Ectodermal cell (in vitro differentiated cells): ENCODE measurements around the gene ANKS1B.

Experiments used
- H3K27ac ChIP-seq: 2 replicates; pipeline ENCODE4 v1.7.0; 2013; ENCODE audit warnings: mild to moderate bottlenecking, low read depth, low read length; ENCODE audit not compliant: insufficient read depth, poor library complexity, severe bottlenecking
- H3K27me3 ChIP-seq: 2 replicates; pipeline ENCODE4 v1.7.0; 2013; ENCODE audit warnings: mild to moderate bottlenecking, low read length; ENCODE audit not compliant: insufficient read depth, control insufficient read depth, poor library complexity, severe bottlenecking
- H3K36me3 ChIP-seq: one replicate; pipeline ENCODE4 v1.7.0; 2013; ENCODE audit warnings: low read length; ENCODE audit not compliant: control insufficient read depth, insufficient read depth
- H3K4me1 ChIP-seq: one replicate; pipeline ENCODE4 v1.7.0; 2013; ENCODE audit warnings: low read length; ENCODE audit not compliant: control insufficient read depth, insufficient read depth
- H3K4me3 ChIP-seq: 2 replicates; pipeline ENCODE4 v1.7.0; 2013; ENCODE audit warnings: low read depth, low read length, control low read depth; ENCODE audit not compliant: insufficient read depth
- H3K9me3 ChIP-seq: 2 replicates; pipeline ENCODE4 v1.7.0; 2013; ENCODE audit warnings: mild to moderate bottlenecking, low read length, moderate library complexity; ENCODE audit not compliant: control insufficient read depth
- WGBS, 2 experiments: methylation state at CpG; one replicate each; pipeline ENCODE4 v1.1.7; 2013; ENCODE audit warnings: missing lambda C conversion rate in 2 of 2; 5-methylcytosine and 5-hydroxymethylcytosine counted together

ANKS1B gene

GRCh38 chr12:99974146-99974545, 10.6 kb downstream of the ANKS1B start:
- Histone ChIP-seq H3K4me1 (no peaks in the 10 kb centered on the region), H3K27me3 (no peaks in the 10 kb centered on the region), H3K4me3 (no peak overlapping the region), H3K9me3 (no peaks in the 10 kb centered on the region), H3K36me3 (no peaks in the 10 kb centered on the region), H3K27ac (no peak overlapping the region)
- WGBS, 2 experiments: 100% methylated on average over 1 of the region's 2 CpGs; no CpG with 5 or more reads in 1 of the 2 experiments

- H3K4me3 ChIP-seq: no peak overlapping the region
- no peaks in the 10 kb centered on the region for H3K9me3 ChIP-seq
- 80 to 92% methylated on average over 2 of the region's 2 CpGs for WGBS, 2 experiments
- no peaks in the 10 kb centered on the region for H3K27me3 ChIP-seq
- H3K27ac ChIP-seq: no peak overlapping the region
- no peaks in the 10 kb centered on the region for H3K4me1 ChIP-seq
- H3K36me3 ChIP-seq: no peaks in the 10 kb centered on the region
Measured at GRCh38 chr12:99966429-99966828, 18.3 kb downstream of the ANKS1B start.

GRCh38 chr12:99960311-99960710, 24.4 kb downstream of the ANKS1B start:
- WGBS, 2 experiments: 64 to 95% methylated on average over 2 of the region's 3 CpGs
- no peak overlapping the region for H3K4me3 ChIP-seq
- H3K27me3 ChIP-seq: no peaks in the 10 kb centered on the region
- H3K36me3 ChIP-seq: no peaks in the 10 kb centered on the region
- no peaks in the 10 kb centered on the region for H3K4me1 ChIP-seq
- H3K27ac ChIP-seq: no peak overlapping the region
- no peaks in the 10 kb centered on the region for H3K9me3 ChIP-seq

GRCh38 chr12:99959549-99960170, 25.1 kb downstream of the ANKS1B start:
- Histone ChIP-seq H3K4me1 (no peaks in the 10 kb centered on the region), H3K4me3 (no peak overlapping the region), H3K36me3 (no peaks in the 10 kb centered on the region), H3K9me3 (no peaks in the 10 kb centered on the region), H3K27me3 (no peaks in the 10 kb centered on the region), H3K27ac (no peak overlapping the region)
- 54 to 80% methylated on average over 2 to 4 of the region's 4 CpGs for whole genome bisulfite sequencing, 2 experiments

- H3K27ac ChIP-seq: no peak overlapping the region
- no peaks in the 10 kb centered on the region for H3K9me3 ChIP-seq
- no peaks in the 10 kb centered on the region for H3K27me3 ChIP-seq
- WGBS, 2 experiments: 77 to 83% methylated on average over 4 of the region's 4 CpGs
- H3K4me3 ChIP-seq: no peak overlapping the region
- no peaks in the 10 kb centered on the region for H3K36me3 ChIP-seq
- H3K4me1 ChIP-seq: no peaks in the 10 kb centered on the region
Measured at GRCh38 chr12:99957866-99958466, 26.8 kb downstream of the ANKS1B start.

- Histone ChIP-seq H3K4me1 (no peaks in the 10 kb centered on the region), H3K27me3 (no peaks in the 10 kb centered on the region), H3K27ac (no peak overlapping the region), H3K4me3 (no peak overlapping the region), H3K9me3 (no peaks in the 10 kb centered on the region), H3K36me3 (no peaks in the 10 kb centered on the region)
- WGBS, 2 experiments: 84 to 88% methylated on average over 2 of the region's 2 CpGs
Measured at GRCh38 chr12:99954724-99955123, 30.0 kb downstream of the ANKS1B start.

- 88 to 98% methylated on average over 1 to 2 of the region's 3 CpGs for WGBS, 2 experiments
Measured at GRCh38 chr12:99948370-99948769, 36.4 kb downstream of the ANKS1B start.

GRCh38 chr12:99946131-99946530, 38.6 kb downstream of the ANKS1B start:
- Histone ChIP-seq H3K4me1 (no peaks in the 10 kb centered on the region), H3K36me3 (no peaks in the 10 kb centered on the region), H3K27ac (no peak overlapping the region), H3K27me3 (no peaks in the 10 kb centered on the region), H3K4me3 (no peak overlapping the region), H3K9me3 (no peaks in the 10 kb centered on the region)
- 100% methylated on average over 1 of the region's 1 CpG for WGBS, 2 experiments

More at GRCh38 chr12:99948370-99948769, 36.4 kb downstream of the ANKS1B start:
- H3K27ac ChIP-seq: no peak overlapping the region
- no peaks in the 10 kb centered on the region for H3K9me3 ChIP-seq
- no peak overlapping the region for H3K4me3 ChIP-seq
- no peaks in the 10 kb centered on the region for H3K4me1 ChIP-seq
- H3K36me3 ChIP-seq: no peaks in the 10 kb centered on the region
- H3K27me3 ChIP-seq: no peaks in the 10 kb centered on the region

- H3K36me3 ChIP-seq: no peaks in the 10 kb centered on the region
- no peak overlapping the region for H3K4me3 ChIP-seq
- no peaks in the 10 kb centered on the region for H3K9me3 ChIP-seq
- H3K27me3 ChIP-seq: no peaks in the 10 kb centered on the region
- 89 to 90% methylated on average over 3 of the region's 3 CpGs for WGBS, 2 experiments
- no peaks in the 10 kb centered on the region for H3K4me1 ChIP-seq
- no peak overlapping the region for H3K27ac ChIP-seq
Measured at GRCh38 chr12:99935608-99936007, 49.1 kb downstream of the ANKS1B start.

GRCh38 chr12:99926511-99927169, 58.1 kb downstream of the ANKS1B start:
- Histone ChIP-seq H3K27me3 (no peaks in the 10 kb centered on the region), H3K36me3 (no peaks in the 10 kb centered on the region), H3K4me3 (no peak overlapping the region), H3K4me1 (no peaks in the 10 kb centered on the region), H3K9me3 (no peaks in the 10 kb centered on the region), H3K27ac (no peak overlapping the region)
- WGBS, 2 experiments: 92 to 96% methylated on average over 2 of the region's 2 CpGs
